ENCODE data around the gene MCOLN3. TPM values are rescaled to one million over a fixed set of nuclear protein-coding genes. Genes with fewer than 3 reads are reported as not detected.
"Not testable (repeated sequence)": the region's sequence is repeated elsewhere in the genome, so short reads cannot be mapped to it uniquely, and the experiment has no call there.

MCOLN3 gene
- total RNA-seq, 1 donor from 2014 or later = 23.7 TPM

DNA sequence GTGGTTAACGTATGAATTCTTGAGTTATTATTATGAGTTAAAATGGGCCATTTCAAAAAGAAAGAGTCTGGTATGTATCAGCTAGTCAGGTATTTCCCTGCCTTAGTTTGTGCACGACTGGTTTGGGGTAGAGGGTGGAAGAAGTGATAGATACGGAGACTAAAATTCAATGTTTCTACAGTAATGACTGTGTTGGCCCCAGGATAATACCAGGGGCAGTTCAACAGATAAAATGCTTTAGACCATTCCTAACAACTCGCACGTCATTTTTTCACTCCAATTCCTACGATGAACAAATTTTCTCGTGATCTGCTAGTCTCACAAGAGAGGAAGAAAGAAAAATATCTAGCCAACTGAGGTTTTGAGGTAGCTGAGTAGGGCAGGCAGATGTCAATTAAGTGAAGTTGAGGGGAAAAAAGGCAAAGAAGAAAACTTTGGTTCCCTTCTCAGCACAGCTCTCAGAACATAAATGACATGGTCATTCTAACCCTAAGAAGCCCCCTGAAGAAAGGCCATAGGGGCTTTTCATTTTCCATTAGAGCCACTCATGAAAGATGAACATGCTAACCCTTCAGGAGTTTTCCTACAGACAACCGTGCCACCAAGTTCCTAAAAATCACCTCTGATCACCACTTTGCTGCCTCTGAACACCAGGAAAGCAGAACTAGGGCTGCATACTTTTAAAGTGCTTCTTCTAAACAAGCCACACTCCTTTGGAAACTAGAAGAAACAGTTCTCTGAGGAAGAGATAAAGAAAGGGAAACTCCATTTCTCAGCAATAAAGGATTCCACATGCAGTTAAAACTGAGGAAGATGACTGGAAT is 57.0 kb downstream of the MCOLN3 start:
- no peak overlapping the region for H3K27ac Mint-ChIP-seq
- no peak for TF ChIP-seq CTCF (IDR thresholded peaks at IDR 0.05; ENCODE audit: unreplicated experiment)
- no peaks in the 10 kb centered on the region for H3K36me3 Mint-ChIP-seq (ENCODE audit: insufficient read depth)
- no peak overlapping the region for H3K4me3 Mint-ChIP-seq (ENCODE audit: low read depth)
- H3K27me3 Mint-ChIP-seq = peaks cover 48% of the 10 kb centered on the region
- H3K4me1 Mint-ChIP-seq (ENCODE audit: low read depth) = no peaks in the 10 kb centered on the region
- DNase-seq (ENCODE audit: low spot score, unreplicated experiment) = no peak
- H3K9me3 Mint-ChIP-seq (ENCODE audit: low read depth) = no peaks in the 10 kb centered on the region

GRCh38 chr1:84988588-84988987 is 59.7 kb downstream of the MCOLN3 start:
- Mint-ChIP-seq H3K27ac (no peak overlapping the region), H3K4me1 (ENCODE audit: low read depth) (no peaks in the 10 kb centered on the region), H3K4me3 (ENCODE audit: low read depth) (no peak overlapping the region), H3K36me3 (ENCODE audit: insufficient read depth) (no peaks in the 10 kb centered on the region), H3K9me3 (ENCODE audit: low read depth) (no peaks in the 10 kb centered on the region), H3K27me3 (peaks cover 27% of the 10 kb centered on the region)
- DNase-seq (ENCODE audit: low spot score, unreplicated experiment) = no peak
- no peak for TF ChIP-seq CTCF (IDR thresholded peaks at IDR 0.05; ENCODE audit: unreplicated experiment)

DNA sequence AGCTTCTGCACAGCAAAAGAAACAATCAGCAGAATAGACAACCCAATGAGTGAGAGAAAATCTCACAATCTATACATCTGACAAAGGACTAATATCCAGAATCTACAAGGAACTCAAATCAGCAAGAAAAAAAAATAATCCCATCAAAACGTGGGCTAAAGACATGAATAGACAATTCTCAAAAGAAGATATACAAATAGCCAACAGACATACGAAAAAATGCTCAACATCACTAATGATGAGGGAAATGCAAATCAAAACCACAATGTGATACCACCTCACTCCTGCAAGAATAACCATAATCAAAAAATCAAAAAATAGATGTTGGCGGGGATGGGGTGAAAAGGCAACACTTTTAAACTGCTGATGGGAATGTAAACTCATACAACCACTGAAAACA is 61.7 kb downstream of the MCOLN3 start:
- H3K4me3 Mint-ChIP-seq (ENCODE audit: low read depth); DNase-seq (ENCODE audit: low spot score, unreplicated experiment); H3K4me1 Mint-ChIP-seq (ENCODE audit: low read depth); H3K27ac Mint-ChIP-seq; H3K36me3 Mint-ChIP-seq (ENCODE audit: insufficient read depth); H3K9me3 Mint-ChIP-seq (ENCODE audit: low read depth): not testable (repeated sequence)
- peaks cover 15% of the 10 kb centered on the region for H3K27me3 Mint-ChIP-seq

GRCh38 chr1:84985365-84985764 is 62.9 kb downstream of the MCOLN3 start:
- no peak overlapping the region for H3K27ac Mint-ChIP-seq
- no peaks in the 10 kb centered on the region for H3K36me3 Mint-ChIP-seq (ENCODE audit: insufficient read depth)
- no peak overlapping the region for H3K4me3 Mint-ChIP-seq (ENCODE audit: low read depth)
- no peak for DNase-seq (ENCODE audit: low spot score, unreplicated experiment)
- H3K27me3 Mint-ChIP-seq = peaks cover 13% of the 10 kb centered on the region
- TF ChIP-seq CTCF (IDR thresholded peaks at IDR 0.05; ENCODE audit: unreplicated experiment) = no peak
- no peaks in the 10 kb centered on the region for H3K9me3 Mint-ChIP-seq (ENCODE audit: low read depth)
- no peaks in the 10 kb centered on the region for H3K4me1 Mint-ChIP-seq (ENCODE audit: low read depth)

- TF ChIP-seq CTCF (IDR thresholded peaks at IDR 0.05; ENCODE audit: unreplicated experiment) = no peak
- Mint-ChIP-seq H3K4me3 (ENCODE audit: low read depth) (no peak overlapping the region), H3K4me1 (ENCODE audit: low read depth) (no peaks in the 10 kb centered on the region), H3K36me3 (ENCODE audit: insufficient read depth) (no peaks in the 10 kb centered on the region), H3K27me3 (peaks cover 22% of the 10 kb centered on the region), H3K27ac (no peak overlapping the region), H3K9me3 (ENCODE audit: low read depth) (peaks cover 12% of the 10 kb centered on the region)
- DNase-seq (ENCODE audit: low spot score, unreplicated experiment) = no peak
These were observed 65.9 kb downstream of the MCOLN3 start for GRCh38 chr1:84982395-84982794.

DNA sequence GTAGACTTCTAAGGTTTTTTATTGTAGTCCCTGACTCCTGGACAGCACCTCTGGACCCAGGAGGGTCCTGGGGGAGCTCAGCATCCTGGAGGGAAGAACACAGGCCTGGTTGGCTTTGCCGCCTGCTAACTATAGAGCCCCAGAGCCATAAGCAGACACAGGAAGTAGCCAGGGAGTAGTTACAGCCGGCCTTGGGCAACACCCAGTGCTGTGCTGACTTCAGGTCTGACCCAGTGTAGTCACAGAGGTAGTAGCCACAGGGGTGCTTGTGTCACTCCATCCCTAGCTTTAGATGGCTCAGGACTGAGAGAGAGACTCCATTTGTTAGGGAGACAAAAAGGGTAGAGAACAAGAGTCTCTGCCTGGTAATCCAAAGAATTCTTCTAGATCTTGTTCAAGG is 73.3 kb downstream of the MCOLN3 start:
- TF ChIP-seq CTCF (IDR thresholded peaks at IDR 0.05; ENCODE audit: unreplicated experiment) = no peak
- no peaks in the 10 kb centered on the region for H3K36me3 Mint-ChIP-seq (ENCODE audit: insufficient read depth)
- no peak overlapping the region for H3K27ac Mint-ChIP-seq
- no peak overlapping the region for H3K4me3 Mint-ChIP-seq (ENCODE audit: low read depth)
- no peaks in the 10 kb centered on the region for H3K4me1 Mint-ChIP-seq (ENCODE audit: low read depth)
- peaks cover 12% of the 10 kb centered on the region for H3K9me3 Mint-ChIP-seq (ENCODE audit: low read depth)
- no peak for DNase-seq (ENCODE audit: low spot score, unreplicated experiment)
- H3K27me3 Mint-ChIP-seq = peaks cover 9% of the 10 kb centered on the region
